ENCODE results near the gene CD74. TPM values are rescaled to one million over a fixed set of nuclear protein-coding genes. Genes with fewer than 3 reads are reported as not detected.
"Not testable (repeated sequence)": the region's sequence is repeated elsewhere in the genome, so short reads cannot be mapped to it uniquely, and the experiment has no call there.

The CD74 gene
- total RNA-seq, 1 donor from 2014 or later = 1.1 TPM

DNA sequence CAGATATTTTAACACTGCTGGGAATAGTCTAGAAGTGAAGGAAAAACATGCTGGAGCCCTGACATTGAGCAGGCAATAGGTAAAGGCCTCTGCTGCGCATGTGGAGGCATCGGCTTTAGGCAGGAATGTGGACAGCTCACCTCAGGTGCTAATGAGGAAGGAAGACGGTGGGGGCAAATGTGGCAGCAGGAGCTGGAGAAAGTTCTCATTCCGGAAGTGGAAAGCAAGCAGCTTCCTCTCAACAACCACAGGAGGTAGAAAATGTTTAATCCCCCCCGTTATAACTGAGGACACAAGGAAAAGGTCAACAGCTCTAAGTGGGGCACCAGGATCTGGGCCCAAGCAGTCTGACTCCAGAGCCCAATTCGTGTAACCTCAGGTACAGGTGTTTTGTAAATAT, 44.4 kb upstream of the CD74 start:
- DNase-seq (ENCODE audit: low read depth) (peak; percentile 29), FAIRE-seq (no peak)
- TF ChIP-seq, protein P1, sequence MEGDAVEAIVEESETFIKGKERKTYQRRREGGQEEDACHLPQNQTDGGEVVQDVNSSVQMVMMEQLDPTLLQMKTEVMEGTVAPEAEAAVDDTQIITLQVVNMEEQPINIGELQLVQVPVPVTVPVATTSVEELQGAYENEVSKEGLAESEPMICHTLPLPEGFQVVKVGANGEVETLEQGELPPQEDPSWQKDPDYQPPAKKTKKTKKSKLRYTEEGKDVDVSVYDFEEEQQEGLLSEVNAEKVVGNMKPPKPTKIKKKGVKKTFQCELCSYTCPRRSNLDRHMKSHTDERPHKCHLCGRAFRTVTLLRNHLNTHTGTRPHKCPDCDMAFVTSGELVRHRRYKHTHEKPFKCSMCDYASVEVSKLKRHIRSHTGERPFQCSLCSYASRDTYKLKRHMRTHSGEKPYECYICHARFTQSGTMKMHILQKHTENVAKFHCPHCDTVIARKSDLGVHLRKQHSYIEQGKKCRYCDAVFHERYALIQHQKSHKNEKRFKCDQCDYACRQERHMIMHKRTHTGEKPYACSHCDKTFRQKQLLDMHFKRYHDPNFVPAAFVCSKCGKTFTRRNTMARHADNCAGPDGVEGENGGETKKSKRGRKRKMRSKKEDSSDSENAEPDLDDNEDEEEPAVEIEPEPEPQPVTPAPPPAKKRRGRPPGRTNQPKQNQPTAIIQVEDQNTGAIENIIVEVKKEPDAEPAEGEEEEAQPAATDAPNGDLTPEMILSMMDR (IDR thresholded peaks at IDR 0.05; ENCODE audit: insufficient read depth, low read length, severe bottlenecking) = no peak
- H3K4me3 ChIP-seq (ENCODE audit: low read depth, low read length) = no peak overlapping the region
- H3K27me3 ChIP-seq (ENCODE audit: control insufficient read depth, insufficient read depth, low read length) = no peaks in the 10 kb centered on the region
- H3K36me3 ChIP-seq (ENCODE audit: control insufficient read depth, insufficient read depth, low read length) = no peaks in the 10 kb centered on the region

DNA sequence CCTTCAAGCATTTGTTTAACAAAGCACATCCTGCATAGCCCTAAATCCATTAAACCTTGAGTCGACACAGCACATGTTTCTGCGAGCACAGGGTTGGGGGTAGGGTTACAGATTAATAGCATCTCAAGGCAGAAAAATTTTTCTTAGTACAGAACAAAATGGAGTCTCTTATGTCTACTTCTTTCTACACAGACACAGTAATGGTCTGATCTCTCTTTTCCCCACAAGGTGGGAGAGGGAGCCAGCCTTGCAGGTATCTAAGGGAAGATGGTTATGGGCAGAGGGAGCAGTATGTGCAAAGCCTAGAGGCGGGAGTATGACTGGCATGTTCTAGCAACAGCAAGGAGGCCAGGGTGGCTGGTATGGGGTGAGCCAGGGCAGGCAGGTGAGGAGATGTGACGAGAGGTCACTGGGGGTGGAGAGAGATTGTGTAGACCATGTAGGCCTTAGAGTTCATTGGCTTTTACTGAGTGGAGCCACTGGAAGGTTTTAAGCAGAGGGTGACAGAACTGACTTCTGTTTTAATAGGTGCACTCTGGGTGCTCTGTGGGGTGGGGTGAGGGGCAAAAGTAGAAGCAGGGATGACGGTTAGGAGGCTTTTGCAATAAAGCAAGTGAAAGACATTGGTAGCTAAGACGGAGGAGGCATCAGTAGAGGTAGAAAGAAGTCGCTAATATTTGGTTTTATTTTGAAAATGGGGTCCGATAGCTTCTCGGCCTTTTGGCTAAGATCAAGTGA, 42.0 kb upstream of the CD74 start:
- no peaks in the 10 kb centered on the region for H3K36me3 ChIP-seq (ENCODE audit: control insufficient read depth, insufficient read depth, low read length)
- TF ChIP-seq, protein P1 (IDR thresholded peaks at IDR 0.05; ENCODE audit: insufficient read depth, low read length, severe bottlenecking) = no peak
- H3K27me3 ChIP-seq (ENCODE audit: control insufficient read depth, insufficient read depth, low read length) = no peaks in the 10 kb centered on the region
- DNase-seq (ENCODE audit: low read depth) (no peak), FAIRE-seq (no peak)
- H3K4me3 ChIP-seq (ENCODE audit: low read depth, low read length) = no peak overlapping the region

DNA sequence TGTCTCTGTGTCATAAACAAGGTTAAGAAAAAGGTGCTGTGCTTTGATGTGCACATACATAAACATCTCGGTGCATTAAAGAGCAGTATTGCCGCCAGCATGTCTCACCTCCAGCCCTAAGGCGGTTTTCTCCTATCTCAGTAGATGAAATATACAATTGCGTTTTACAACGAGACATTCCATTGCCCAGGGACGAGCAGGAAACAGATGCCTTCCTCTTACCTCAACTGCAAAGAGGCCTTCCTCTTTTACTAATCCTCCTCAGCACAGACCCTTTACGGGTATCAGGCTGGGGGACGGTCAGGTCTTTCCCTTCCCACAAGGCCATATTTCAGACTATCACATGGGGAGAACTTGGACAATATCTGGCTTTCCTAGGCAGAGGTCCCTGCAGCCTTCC, 41.3 kb upstream of the CD74 start:
- not testable (repeated sequence) for FAIRE-seq; H3K27me3 ChIP-seq (ENCODE audit: control insufficient read depth, insufficient read depth, low read length); H3K4me3 ChIP-seq (ENCODE audit: low read depth, low read length); H3K36me3 ChIP-seq (ENCODE audit: control insufficient read depth, insufficient read depth, low read length); DNase-seq (ENCODE audit: low read depth)

DNA sequence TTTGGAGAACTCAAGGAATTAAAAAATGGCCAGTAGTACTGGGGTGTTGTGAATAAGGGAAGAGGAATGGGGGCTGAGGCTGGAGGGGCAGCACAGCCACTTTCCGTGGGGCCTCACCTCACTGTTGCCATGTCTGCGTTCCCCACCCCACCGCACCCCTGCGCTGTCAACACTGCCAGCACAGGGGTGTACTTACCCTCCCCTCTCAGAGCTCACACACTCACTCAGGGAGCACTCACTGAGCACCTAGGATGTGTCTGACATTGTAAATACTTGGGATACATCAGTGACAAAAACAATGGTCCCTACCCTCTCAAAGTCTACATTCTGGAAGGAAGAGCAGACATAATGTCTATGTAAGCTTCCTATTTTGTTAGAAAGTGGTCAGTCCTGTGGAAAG, 40.2 kb upstream of the CD74 start:
- FAIRE-seq (no peak), DNase-seq (ENCODE audit: low read depth) (no peak)
- TF ChIP-seq, protein P1 (IDR thresholded peaks at IDR 0.05; ENCODE audit: insufficient read depth, low read length, severe bottlenecking) = no peak
- Histone ChIP-seq H3K4me3 (ENCODE audit: low read depth, low read length) (no peak overlapping the region), H3K36me3 (ENCODE audit: control insufficient read depth, insufficient read depth, low read length) (peaks cover 3% of the 10 kb centered on the region), H3K27me3 (ENCODE audit: control insufficient read depth, insufficient read depth, low read length) (no peaks in the 10 kb centered on the region)

DNA sequence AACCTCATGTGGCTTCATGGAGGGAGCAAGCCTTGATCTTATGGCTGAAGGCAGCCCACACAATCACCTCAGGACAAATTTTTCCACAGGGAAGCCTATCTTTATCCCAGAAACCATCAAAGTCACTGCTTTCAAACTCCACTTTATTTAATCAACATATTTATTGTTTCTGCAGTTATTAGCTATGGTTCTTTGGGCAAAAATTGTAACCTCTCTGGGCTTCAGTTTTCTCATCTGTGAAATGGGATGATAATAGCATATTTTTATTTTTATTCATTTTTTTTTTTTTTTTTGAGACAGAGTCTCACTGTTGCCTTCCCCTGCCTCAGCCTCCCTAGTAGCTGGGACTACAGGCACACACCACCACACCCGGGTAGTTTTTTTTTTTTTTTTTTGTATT, 38.9 kb upstream of the CD74 start:
- peaks cover 11% of the 10 kb centered on the region for H3K36me3 ChIP-seq (ENCODE audit: control insufficient read depth, insufficient read depth, low read length)
- no peak overlapping the region for H3K4me3 ChIP-seq (ENCODE audit: low read depth, low read length)
- DNase-seq (ENCODE audit: low read depth) (no peak), FAIRE-seq (no peak)
- no peaks in the 10 kb centered on the region for H3K27me3 ChIP-seq (ENCODE audit: control insufficient read depth, insufficient read depth, low read length)
- TF ChIP-seq, protein P1 (IDR thresholded peaks at IDR 0.05; ENCODE audit: insufficient read depth, low read length, severe bottlenecking) = no peak

DNA sequence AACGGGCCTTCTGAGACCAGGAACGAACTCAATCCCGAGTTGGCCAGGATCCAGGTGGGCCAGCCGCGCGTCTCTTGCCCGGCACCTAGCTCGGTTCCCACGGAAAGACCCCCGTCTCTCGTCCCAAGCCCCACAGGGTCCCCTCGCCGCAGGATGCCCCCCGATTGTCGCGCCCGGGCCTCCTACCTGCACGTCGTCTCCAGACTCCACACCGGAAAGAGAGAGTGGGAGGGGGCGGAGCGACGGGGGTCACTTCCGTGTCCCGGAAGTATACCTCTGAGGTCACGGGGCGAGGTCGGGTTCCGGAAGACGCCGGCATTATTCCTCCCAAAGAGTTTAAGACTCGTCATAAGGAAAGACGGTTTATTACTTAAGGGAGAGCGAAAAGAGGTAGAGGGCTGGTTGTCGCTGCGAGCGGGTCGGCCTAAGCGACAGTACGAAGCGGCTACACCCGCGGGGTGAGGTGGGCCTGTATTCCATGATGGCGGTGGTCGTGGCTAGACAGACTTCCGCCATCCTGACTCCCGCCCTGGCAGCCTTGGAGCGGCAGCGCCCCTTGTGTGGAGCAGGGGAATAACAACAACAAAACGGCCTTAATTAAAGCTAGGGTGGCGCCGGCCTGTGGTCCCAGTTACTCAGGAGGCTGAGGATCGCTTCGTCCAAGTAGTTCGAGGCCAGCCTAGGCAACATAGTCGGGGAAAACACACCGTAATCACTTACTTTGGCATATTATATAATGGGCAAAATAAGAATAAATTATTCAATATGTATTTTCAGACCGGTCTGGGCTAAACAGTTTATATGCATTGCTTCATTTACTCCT, 37.0 kb upstream of the CD74 start, which contains the start of gene RPS14:
RPS14 (minus strand) TSS at position 223 of the 823 bp plus-strand sequence. CDS start 2,006 bp downstream, outside the sequence.
- peak within 1 kb of the TSS; percentile 62 for H3K4me3 ChIP-seq (ENCODE audit: low read depth, low read length)
- no peak for FAIRE-seq
- H3K27me3 ChIP-seq (ENCODE audit: control insufficient read depth, insufficient read depth, low read length) = no peaks in the 10 kb centered on the region
- peaks cover 28% of the 10 kb centered on the region for H3K36me3 ChIP-seq (ENCODE audit: control insufficient read depth, insufficient read depth, low read length)
- DNase-seq (ENCODE audit: low read depth) = peak; percentile 89
- TF ChIP-seq, protein P1 (IDR thresholded peaks at IDR 0.05; ENCODE audit: insufficient read depth, low read length, severe bottlenecking) = peak; percentile 81

Measured in bronchial epithelial cell (primary cell).